H9 (cell line): ENCODE results near the gene NPTN. TPM values are rescaled to one million over a fixed set of nuclear protein-coding genes. Genes with fewer than 3 reads are reported as not detected.

ENCODE experiments used
- DNase-seq: peaks from one replicate; pipeline ENCODE4 v3.0.0-alpha.2; 2017
- H2AFZ ChIP-seq: one replicate; pipeline ENCODE4 v1.6.1; 2013; ENCODE audit warnings: mild to moderate bottlenecking, low read length, control low read depth, moderate library complexity
- H2AK5ac ChIP-seq: 2 replicates; pipeline ENCODE4 v1.6.1; 2013; ENCODE audit warnings: low read length, control low read depth, mixed read lengths; ENCODE audit not compliant: insufficient read length
- H2BK120ac ChIP-seq: one replicate; pipeline ENCODE4 v1.6.1; 2013; ENCODE audit warnings: low read depth, mild to moderate bottlenecking, low read length, control low read depth, inconsistent platforms; ENCODE audit not compliant: poor library complexity, severe bottlenecking
- H2BK12ac ChIP-seq: 2 replicates; pipeline ENCODE4 v1.6.1; 2013; ENCODE audit warnings: low read length, control low read depth, mixed read lengths, low read depth; ENCODE audit not compliant: insufficient read length
- H2BK15ac ChIP-seq: 2 replicates; pipeline ENCODE4 v1.6.1; 2013; ENCODE audit warnings: low read depth, low read length, control low read depth
- H2BK20ac ChIP-seq: one replicate; pipeline ENCODE4 v1.6.1; 2013; ENCODE audit warnings: low read depth, mild to moderate bottlenecking, low read length, control low read depth, inconsistent platforms; ENCODE audit not compliant: poor library complexity, severe bottlenecking
- H2BK5ac ChIP-seq: 2 replicates; pipeline ENCODE4 v1.6.1; 2013; ENCODE audit warnings: low read length, control low read depth, mixed read lengths; ENCODE audit not compliant: insufficient read length
- H3K14ac ChIP-seq: 2 replicates; pipeline ENCODE4 v1.6.1; 2013; ENCODE audit warnings: low read length, control low read depth; ENCODE audit not compliant: insufficient read depth
- H3K18ac ChIP-seq: 2 replicates; pipeline ENCODE4 v1.6.1; 2013; ENCODE audit warnings: low read depth, mild to moderate bottlenecking, mixed read lengths, low read length, control low read depth; ENCODE audit not compliant: insufficient read length
- H3K23ac ChIP-seq: 2 replicates; pipeline ENCODE4 v1.6.1; 2013; ENCODE audit warnings: low read length, control low read depth, mixed read lengths, low read depth; ENCODE audit not compliant: insufficient read length
- H3K23me2 ChIP-seq: 2 replicates; pipeline ENCODE4 v1.6.1; 2013; ENCODE audit warnings: low read depth, mild to moderate bottlenecking, mixed read lengths, low read length, control low read depth; ENCODE audit not compliant: insufficient read length, poor library complexity, severe bottlenecking
- H3K27ac ChIP-seq: 2 replicates; pipeline ENCODE4 v1.5.1; 2013; ENCODE audit warnings: low read length, control low read depth, mixed read lengths, low read depth; ENCODE audit not compliant: insufficient read length
- H3K27me3 ChIP-seq: 2 replicates; pipeline ENCODE4 v1.6.1; 2013; ENCODE audit warnings: low read length, control low read depth, inconsistent platforms; ENCODE audit not compliant: insufficient read depth
- H3K4ac ChIP-seq: 2 replicates; pipeline ENCODE4 v1.6.1; 2013; ENCODE audit warnings: low read depth, mild to moderate bottlenecking, control low read depth, inconsistent platforms, low read length, moderate library complexity
- H3K4me1 ChIP-seq: 2 replicates; pipeline ENCODE4 v1.6.1; 2013; ENCODE audit warnings: low read length, control low read depth, inconsistent platforms; ENCODE audit not compliant: insufficient read depth
- H3K4me2 ChIP-seq: 2 replicates; pipeline ENCODE4 v1.6.1; 2013; ENCODE audit warnings: low read length, control low read depth, mixed read lengths; ENCODE audit not compliant: insufficient read length, insufficient read depth
- H3K56ac ChIP-seq: 2 replicates; pipeline ENCODE4 v1.6.1; 2013; ENCODE audit warnings: low read depth, mild to moderate bottlenecking, mixed read lengths, low read length, control low read depth; ENCODE audit not compliant: insufficient read length
- H3K79me1 ChIP-seq: 2 replicates; pipeline ENCODE4 v1.6.1; 2013; ENCODE audit warnings: low read depth, mild to moderate bottlenecking, moderate library complexity, low read length, control low read depth, inconsistent platforms; ENCODE audit not compliant: insufficient read depth, poor library complexity, severe bottlenecking
- H3K79me2 ChIP-seq: 2 replicates; pipeline ENCODE4 v1.6.1; 2013; ENCODE audit warnings: low read length, control low read depth, inconsistent platforms; ENCODE audit not compliant: insufficient read depth
- H3K9ac ChIP-seq: 2 replicates; pipeline ENCODE4 v1.6.1; 2013; ENCODE audit warnings: low read length, control low read depth, mixed read lengths; ENCODE audit not compliant: insufficient read length; ENCODE audit errors: extremely low read depth
- H3K9me3 ChIP-seq: one replicate; pipeline ENCODE4 v1.6.1; 2013; ENCODE audit warnings: low read depth, low read length, inconsistent platforms; ENCODE audit not compliant: control insufficient read depth
- H3T11ph ChIP-seq: one replicate; pipeline ENCODE4 v1.6.1; 2013; ENCODE audit warnings: mild to moderate bottlenecking, low read length, control low read depth, inconsistent platforms
- H4K20me1 ChIP-seq: one replicate; pipeline ENCODE4 v1.6.1; 2013; ENCODE audit not compliant: control insufficient read depth, insufficient read length, insufficient read depth
- H4K5ac ChIP-seq: 2 replicates; pipeline ENCODE4 v1.6.1; 2013; ENCODE audit warnings: low read depth, mild to moderate bottlenecking, mixed read lengths, low read length, control low read depth; ENCODE audit not compliant: insufficient read length
- H4K8ac ChIP-seq: replicated peaks from 2 replicates; pipeline ENCODE4 v1.6.1; 2013; ENCODE audit warnings: low read length, control low read depth, mixed read lengths, low read depth; ENCODE audit not compliant: insufficient read length
- H4K91ac ChIP-seq: 2 replicates; pipeline ENCODE4 v1.6.1; 2013; ENCODE audit warnings: low read depth, mild to moderate bottlenecking, moderate library complexity, mixed read lengths, low read length, control low read depth; ENCODE audit not compliant: insufficient read length
- H3K27ac Mint-ChIP-seq, 3 experiments: 2 replicates in 2 of 3; 3 replicates in 1 of 3; pipeline ENCODE4 v1.8.0; 2020 to 2021; ENCODE audit warnings: mixed read lengths in 3 of 3, mild to moderate bottlenecking in 1 of 3, moderate library complexity in 1 of 3
- H3K27me3 Mint-ChIP-seq: 2 replicates; pipeline ENCODE4 v1.8.0; 2021; ENCODE audit warnings: low read depth, mild to moderate bottlenecking, moderate library complexity, mixed read lengths
- H3K36me3 Mint-ChIP-seq, 3 experiments: 2 replicates in 2 of 3; 3 replicates in 1 of 3; pipeline ENCODE4 v1.8.0; 2020 to 2021; ENCODE audit warnings: low read depth in 3 of 3, mixed read lengths in 3 of 3; ENCODE audit not compliant: insufficient read depth in 1 of 3
- H3K4me1 Mint-ChIP-seq, 2 experiments: 2 replicates each; pipeline ENCODE4 v1.8.0; 2020; ENCODE audit warnings: mixed read lengths in 2 of 2
- H3K4me3 Mint-ChIP-seq, 2 experiments: 2 replicates in 1 of 2; 3 replicates in 1 of 2; pipeline ENCODE4 v1.8.0; 2020 to 2021; ENCODE audit warnings: mild to moderate bottlenecking in 2 of 2, mixed read lengths in 2 of 2, moderate library complexity in 1 of 2
- H3K9me3 Mint-ChIP-seq, 2 experiments: 2 replicates in 1 of 2; 3 replicates in 1 of 2; pipeline ENCODE4 v1.8.0; 2020; ENCODE audit warnings: mild to moderate bottlenecking in 2 of 2, mixed read lengths in 2 of 2, moderate library complexity in 1 of 2
- CTCF ChIP-seq: fragments of 200-600 bp; sonication (generic); conservative IDR thresholded peaks from 3 replicates; pipeline ENCODE4 v1.8.0; 2021; ENCODE audit warnings: antibody characterized with exemption, mild to moderate bottlenecking
- WGBS: extraction: QIAGEN DNeasy Blood & Tissue Kit; methylation state at CpG from one replicate; pipeline ENCODE4 v1.1.7; 2013; ENCODE audit warnings: missing lambda C conversion rate, low lambda C conversion rate, mixed read lengths; ENCODE audit not compliant: insufficient read length; ENCODE audit errors: extremely low coverage; 5-methylcytosine and 5-hydroxymethylcytosine counted together
- total RNA-seq: library from RNA; stranded (reverse); gene quantifications from 2 replicates; pipeline ENCODE4 v1.2.1, GENCODE V29; 2021

The NPTN gene
- total RNA-seq, 1 experiment from 2014 or later = 89.1 TPM

- Histone ChIP-seq H2BK5ac (no peak overlapping the region), H2BK120ac (no peak overlapping the region), H3K56ac (no peak overlapping the region), H3K27ac (no peak overlapping the region), H4K91ac (no peak overlapping the region), H3K14ac (no peak overlapping the region), H3K18ac (no peak overlapping the region), H3K27me3 (no peaks in the 10 kb centered on the region), H2AK5ac (no peak overlapping the region), H3K9ac (no peak overlapping the region), H2BK20ac (no peak overlapping the region), H2BK15ac (no peak overlapping the region), H3T11ph (no peak overlapping the region), H3K9me3 (no peaks in the 10 kb centered on the region), H4K8ac (no peak overlapping the region), H3K23ac (no peak overlapping the region), H3K79me1 (no peaks in the 10 kb centered on the region), H3K4me1 (no peaks in the 10 kb centered on the region), H3K23me2 (no peaks in the 10 kb centered on the region), H4K20me1 (no peaks in the 10 kb centered on the region), H3K79me2 (no peaks in the 10 kb centered on the region; the same call in 1 of the 2 replicates), H3K4ac (no peak overlapping the region), H2BK12ac (no peak overlapping the region), H3K4me2 (no peak overlapping the region), H4K5ac (no peak overlapping the region), H2AFZ (no peak overlapping the region)
- H3K9me3 Mint-ChIP-seq = no peaks in the 10 kb centered on the region
- no CpG with 5 or more reads among the region's 5 CpGs for WGBS
- no peak overlapping the region for H3K27ac Mint-ChIP-seq
- no peak for DNase-seq
- no peak for TF ChIP-seq CTCF
- peaks cover 11 to 84% (median 55%) of the 10 kb centered on the region in 3 experiments; a peak in 6 of 7 replicates for H3K36me3 Mint-ChIP-seq
- no peaks in the 10 kb centered on the region for H3K4me1 Mint-ChIP-seq
- no peaks in the 10 kb centered on the region for H3K27me3 Mint-ChIP-seq
- no peak overlapping the region for H3K4me3 Mint-ChIP-seq
These were observed 60.9 kb downstream of the NPTN start for GRCh38 chr15:73572296-73572695.
